ENCODE measurements around the gene SPACA7.
"Not testable (repeated sequence)": the region's sequence is repeated elsewhere in the genome, so short reads cannot be mapped to it uniquely, and the experiment has no call there.

SPACA7 gene

GRCh38 chr13:112424098-112424497, 47.9 kb downstream of the SPACA7 start:
- Mint-ChIP-seq H3K36me3 (no peaks in the 10 kb centered on the region), H3K4me3 (no peak overlapping the region), H3K9me3 (peaks cover 26% of the 10 kb centered on the region), H3K27ac (no peak overlapping the region), H3K27me3 (no peaks in the 10 kb centered on the region), H3K4me1 (no peaks in the 10 kb centered on the region)
- ATAC-seq (ENCODE audit: low read depth) = no peak
- no peak for DNase-seq (ENCODE audit: low spot score in 2 of 2)

GRCh38 chr13:112428704-112429103, 52.5 kb downstream of the SPACA7 start:
- no peak overlapping the region for H3K4me3 Mint-ChIP-seq

GRCh38 chr13:112431734-112432133, 55.6 kb downstream of the SPACA7 start:
- H3K4me3 Mint-ChIP-seq = no peak overlapping the region
- DNase-seq (ENCODE audit: low spot score in 2 of 2) (no peak), ATAC-seq (ENCODE audit: low read depth) (no peak)
- H3K4me1 Mint-ChIP-seq = no peaks in the 10 kb centered on the region
- H3K36me3 Mint-ChIP-seq = no peaks in the 10 kb centered on the region
- H3K27me3 Mint-ChIP-seq = no peaks in the 10 kb centered on the region
- peaks cover 10% of the 10 kb centered on the region for H3K9me3 Mint-ChIP-seq
- no peak overlapping the region for H3K27ac Mint-ChIP-seq

More at GRCh38 chr13:112428704-112429103, 52.5 kb downstream of the SPACA7 start:
- no peak for ATAC-seq (ENCODE audit: low read depth)
- DNase-seq (ENCODE audit: low spot score in 2 of 2) = no peak
- H3K27ac Mint-ChIP-seq = no peak overlapping the region
- H3K4me1 Mint-ChIP-seq = no peaks in the 10 kb centered on the region
- peaks cover 11% of the 10 kb centered on the region for H3K9me3 Mint-ChIP-seq
- no peaks in the 10 kb centered on the region for H3K36me3 Mint-ChIP-seq
- no peaks in the 10 kb centered on the region for H3K27me3 Mint-ChIP-seq

GRCh38 chr13:112432734-112433133, 56.6 kb downstream of the SPACA7 start:
- H3K9me3 Mint-ChIP-seq; H3K4me1 Mint-ChIP-seq; DNase-seq (ENCODE audit: low spot score in 2 of 2); H3K27me3 Mint-ChIP-seq; ATAC-seq (ENCODE audit: low read depth); H3K36me3 Mint-ChIP-seq; H3K27ac Mint-ChIP-seq; H3K4me3 Mint-ChIP-seq: not testable (repeated sequence)

GRCh38 chr13:112433517-112433916, 57.4 kb downstream of the SPACA7 start:
- not testable (repeated sequence) for DNase-seq (ENCODE audit: low spot score in 2 of 2); ATAC-seq (ENCODE audit: low read depth); H3K27me3 Mint-ChIP-seq; H3K4me3 Mint-ChIP-seq; H3K36me3 Mint-ChIP-seq; H3K27ac Mint-ChIP-seq; H3K4me1 Mint-ChIP-seq
- H3K9me3 Mint-ChIP-seq = peaks cover 13% of the 10 kb centered on the region

- Mint-ChIP-seq H3K36me3 (no peaks in the 10 kb centered on the region), H3K4me1 (no peaks in the 10 kb centered on the region), H3K9me3 (peaks cover 10% of the 10 kb centered on the region), H3K4me3 (no peak overlapping the region), H3K27me3 (no peaks in the 10 kb centered on the region), H3K27ac (no peak overlapping the region)
- DNase-seq (ENCODE audit: low spot score in 2 of 2) (no peak), ATAC-seq (ENCODE audit: low read depth) (no peak)
These were observed 57.9 kb downstream of the SPACA7 start for GRCh38 chr13:112434032-112434431.

- Mint-ChIP-seq H3K27ac (no peak overlapping the region), H3K27me3 (peaks cover 1% of the 10 kb centered on the region), H3K4me1 (no peaks in the 10 kb centered on the region), H3K4me3 (no peak overlapping the region), H3K36me3 (no peaks in the 10 kb centered on the region), H3K9me3 (peaks cover 7% of the 10 kb centered on the region)
- ATAC-seq (ENCODE audit: low read depth) (no peak), DNase-seq (ENCODE audit: low spot score in 2 of 2) (no peak)
These were observed 58.9 kb downstream of the SPACA7 start for GRCh38 chr13:112434937-112435523.

- Mint-ChIP-seq H3K27me3 (peaks cover 1% of the 10 kb centered on the region), H3K9me3 (peaks cover 7% of the 10 kb centered on the region), H3K4me3 (no peak overlapping the region), H3K27ac (no peak overlapping the region), H3K4me1 (no peaks in the 10 kb centered on the region), H3K36me3 (no peaks in the 10 kb centered on the region)
- ATAC-seq (ENCODE audit: low read depth) (no peak), DNase-seq (ENCODE audit: low spot score in 2 of 2) (no peak)
These were observed 59.8 kb downstream of the SPACA7 start for GRCh38 chr13:112435973-112436372.

- DNase-seq (ENCODE audit: low spot score in 2 of 2) = no peak
- H3K27ac Mint-ChIP-seq = no peak overlapping the region
- no peak for ATAC-seq (ENCODE audit: low read depth)
These were observed 61.9 kb downstream of the SPACA7 start for GRCh38 chr13:112438094-112438493.

GRCh38 chr13:112438515-112438914, 62.4 kb downstream of the SPACA7 start:
- no peaks in the 10 kb centered on the region for H3K4me1 Mint-ChIP-seq
- H3K27me3 Mint-ChIP-seq = peaks cover 4% of the 10 kb centered on the region
- no peak overlapping the region for H3K27ac Mint-ChIP-seq
- peaks cover 7% of the 10 kb centered on the region for H3K9me3 Mint-ChIP-seq
- no peak for DNase-seq (ENCODE audit: low spot score in 2 of 2)
- no peak for ATAC-seq (ENCODE audit: low read depth)
- no peak overlapping the region for H3K4me3 Mint-ChIP-seq
- no peaks in the 10 kb centered on the region for H3K36me3 Mint-ChIP-seq

More at GRCh38 chr13:112438094-112438493, 61.9 kb downstream of the SPACA7 start:
- no peaks in the 10 kb centered on the region for H3K36me3 Mint-ChIP-seq
- no peaks in the 10 kb centered on the region for H3K4me1 Mint-ChIP-seq
- H3K9me3 Mint-ChIP-seq = peaks cover 7% of the 10 kb centered on the region
- no peak overlapping the region for H3K4me3 Mint-ChIP-seq
- H3K27me3 Mint-ChIP-seq = peaks cover 4% of the 10 kb centered on the region

GRCh38 chr13:112441226-112441625, 65.1 kb downstream of the SPACA7 start:
- peaks cover 7% of the 10 kb centered on the region for H3K9me3 Mint-ChIP-seq
- no peak overlapping the region for H3K27ac Mint-ChIP-seq
- DNase-seq (ENCODE audit: low spot score in 2 of 2) (no peak), ATAC-seq (ENCODE audit: low read depth) (no peak)
- no peak overlapping the region for H3K4me3 Mint-ChIP-seq
- no peaks in the 10 kb centered on the region for H3K36me3 Mint-ChIP-seq
- no peaks in the 10 kb centered on the region for H3K4me1 Mint-ChIP-seq
- peaks cover 6% of the 10 kb centered on the region for H3K27me3 Mint-ChIP-seq

GRCh38 chr13:112441779-112442310, 65.7 kb downstream of the SPACA7 start:
- Mint-ChIP-seq H3K9me3 (peaks cover 7% of the 10 kb centered on the region), H3K4me1 (no peaks in the 10 kb centered on the region), H3K27ac (no peak overlapping the region), H3K27me3 (peaks cover 6% of the 10 kb centered on the region), H3K4me3 (no peak overlapping the region), H3K36me3 (no peaks in the 10 kb centered on the region)
- DNase-seq (ENCODE audit: low spot score in 2 of 2) (peak in 1 of 2 donors; percentile 3), ATAC-seq (ENCODE audit: low read depth) (no peak)

- Mint-ChIP-seq H3K27me3 (peaks cover 6% of the 10 kb centered on the region), H3K4me1 (no peaks in the 10 kb centered on the region), H3K27ac (no peak overlapping the region), H3K9me3 (peaks cover 7% of the 10 kb centered on the region), H3K36me3 (no peaks in the 10 kb centered on the region), H3K4me3 (no peak overlapping the region)
- DNase-seq (ENCODE audit: low spot score in 2 of 2) = peak in 1 of 2 donors; percentile 1
- no peak for ATAC-seq (ENCODE audit: low read depth)
These were observed 66.4 kb downstream of the SPACA7 start for GRCh38 chr13:112442483-112443090.

GRCh38 chr13:112443191-112443994, 67.2 kb downstream of the SPACA7 start:
- no peak overlapping the region for H3K27ac Mint-ChIP-seq
- H3K4me3 Mint-ChIP-seq = no peak overlapping the region
- peaks cover 1% of the 10 kb centered on the region for H3K9me3 Mint-ChIP-seq
- H3K36me3 Mint-ChIP-seq = no peaks in the 10 kb centered on the region
- ATAC-seq (ENCODE audit: low read depth) = no peak
- DNase-seq (ENCODE audit: low spot score in 2 of 2) = peak in 1 of 2 donors; percentile 8
- peaks cover 7% of the 10 kb centered on the region for H3K27me3 Mint-ChIP-seq
- H3K4me1 Mint-ChIP-seq = peaks cover under 1% of the 10 kb centered on the region
